HEK293 (cell line): ENCODE results near the gene ATF7IP2.

ENCODE experiments used
- CTCF ChIA-PET: fragments of 350-600 bp; formaldehyde crosslinking; extraction: SDS; loops from one replicate; lab custom pipeline; 2021; ENCODE audit warnings: antibody characterized with exemption; lab: Yijun Ruan, JAX
- POLR2A ChIA-PET: fragments of 300-600 bp; formaldehyde crosslinking; extraction: SDS; loops from one replicate; lab custom pipeline; 2020; ENCODE audit warnings: antibody characterized with exemption, inconsistent platforms; lab: Yijun Ruan, JAX
- H3K27ac ChIP-seq: fragments of 200-500 bp; sonication (Bioruptor generic); 2 replicates; pipeline ENCODE4 v1.5.1; 2014; ENCODE audit warnings: low read depth, low read length, control low read depth, inconsistent platforms; ENCODE audit errors: extremely low read depth
- H3K36me3 ChIP-seq, 2 experiments: fragments of 200-500 bp in 1 of 2; sonication (Bioruptor generic) in 1 of 2; 1 replicate in 1 of 2; 2 replicates in 1 of 2; pipeline ENCODE4 v1.5.1; 2014 to 2017; ENCODE audit warnings: inconsistent platforms in 2 of 2, low read length in 2 of 2; ENCODE audit not compliant: control insufficient read depth in 2 of 2, insufficient read depth in 1 of 2
- H3K4me1 ChIP-seq: fragments of 200-500 bp; sonication (Bioruptor generic); 2 replicates; pipeline ENCODE4 v1.5.1; 2014; ENCODE audit warnings: mild to moderate bottlenecking, low read length, inconsistent platforms; ENCODE audit not compliant: control insufficient read depth, insufficient read depth
- H3K4me3 ChIP-seq: 2 replicates; pipeline ENCODE4 v1.5.1; 2011; ENCODE audit warnings: low read depth, mild to moderate bottlenecking, control low read depth, low read length, moderate library complexity
- H3K9me3 ChIP-seq: fragments of 200-500 bp; sonication (Bioruptor generic); 2 replicates; pipeline ENCODE4 v1.5.1; 2014; ENCODE audit warnings: low read depth, low read length, inconsistent platforms; ENCODE audit not compliant: control insufficient read depth, insufficient read depth
- IKZF3 ChIP-seq: fragments of 450-650 bp; IDR thresholded peaks from 2 replicates; pipeline ENCODE4 v1.5.0; 2018; ENCODE audit warnings: missing biosample characterization, mild to moderate bottlenecking, missing genetic modification characterization, moderate library complexity
- MEIS1 ChIP-seq: sonication (generic); formaldehyde crosslinking; IDR thresholded peaks from 2 replicates; pipeline ENCODE4 v1.8.1; 2022; ENCODE audit warnings: missing genetic modification reagents, mild to moderate bottlenecking, borderline replicate concordance
- REST ChIP-seq: fragments of 450-650 bp; formaldehyde crosslinking; IDR thresholded peaks from 2 replicates; pipeline ENCODE4 v1.5.1; 2016; ENCODE audit warnings: missing biosample characterization, missing genetic modification characterization
- SETDB1 ChIP-seq: IDR thresholded peaks from one replicate; pipeline ENCODE4 v1.6.1; 2017; ENCODE audit warnings: mild to moderate bottlenecking, low read length, moderate library complexity, mixed read lengths; ENCODE audit not compliant: insufficient read length
- SP2 ChIP-seq: fragments of 450-650 bp; formaldehyde crosslinking; IDR thresholded peaks from 2 replicates; pipeline ENCODE4 v1.5.1; 2016; ENCODE audit warnings: missing biosample characterization, missing genetic modification characterization
- ZBTB11 ChIP-seq: fragments of 450-650 bp; formaldehyde crosslinking; conservative IDR thresholded peaks from 2 replicates; pipeline ENCODE4 v1.5.1; 2016; ENCODE audit warnings: low read depth, missing biosample characterization, missing genetic modification characterization
- ZNF132 ChIP-seq: fragments of 450-650 bp; formaldehyde crosslinking; IDR thresholded peaks from 2 replicates; pipeline ENCODE4 v1.5.1; 2017; ENCODE audit warnings: missing biosample characterization, missing genetic modification characterization, borderline replicate concordance
- ZNF280C ChIP-seq: fragments of 450-650 bp; formaldehyde crosslinking; IDR thresholded peaks from 2 replicates; pipeline ENCODE4 v1.5.1; 2016; ENCODE audit warnings: missing biosample characterization, missing genetic modification characterization
- ZNF394 ChIP-seq: fragments of 450-650 bp; formaldehyde crosslinking; IDR thresholded peaks from 2 replicates; pipeline ENCODE4 v1.5.1; 2016; ENCODE audit warnings: missing biosample characterization, missing genetic modification characterization, mild to moderate bottlenecking, moderate library complexity, borderline replicate concordance
- ZNF433 ChIP-seq: fragments of 450-650 bp; formaldehyde crosslinking; IDR thresholded peaks from 2 replicates; pipeline ENCODE4 v1.5.1; 2016; ENCODE audit warnings: missing biosample characterization, missing genetic modification characterization, low read depth
- ZNF521 ChIP-seq: fragments of 450-650 bp; formaldehyde crosslinking; IDR thresholded peaks from 2 replicates; pipeline ENCODE4 v1.5.1; 2017; ENCODE audit warnings: missing biosample characterization, mild to moderate bottlenecking, missing genetic modification characterization
- ZNF549 ChIP-seq: fragments of 450-650 bp; IDR thresholded peaks from 2 replicates; pipeline ENCODE4 v1.5.1; 2018; ENCODE audit warnings: missing biosample characterization, missing genetic modification characterization, mild to moderate bottlenecking, inconsistent platforms, moderate library complexity
- ZNF555 ChIP-seq: fragments of 450-650 bp; formaldehyde crosslinking; conservative IDR thresholded peaks from 2 replicates; pipeline ENCODE4 v1.5.1; 2017; ENCODE audit warnings: missing biosample characterization, mild to moderate bottlenecking, missing genetic modification characterization, inconsistent platforms
- ZNF837 ChIP-seq: fragments of 450-650 bp; formaldehyde crosslinking; IDR thresholded peaks from 2 replicates; pipeline ENCODE4 v1.5.1; 2016; ENCODE audit warnings: missing biosample characterization, missing genetic modification characterization
- TF ChIP-seq, protein P1 (sequence below): fragments of 450-650 bp; formaldehyde crosslinking; IDR thresholded peaks from 2 replicates; pipeline ENCODE4 v1.5.1; 2016; ENCODE audit warnings: missing biosample characterization, missing genetic modification characterization
- TF ChIP-seq, protein P2 (sequence below): fragments of 450-650 bp; formaldehyde crosslinking; IDR thresholded peaks from 2 replicates; pipeline ENCODE4 v1.5.1; 2016; ENCODE audit warnings: missing biosample characterization, missing genetic modification characterization

Gene ATF7IP2

GRCh38 chr16:10367616-10368188 lies 18.2 kb upstream of the ATF7IP2 start (continued):
- TF ChIP-seq, protein P1, sequence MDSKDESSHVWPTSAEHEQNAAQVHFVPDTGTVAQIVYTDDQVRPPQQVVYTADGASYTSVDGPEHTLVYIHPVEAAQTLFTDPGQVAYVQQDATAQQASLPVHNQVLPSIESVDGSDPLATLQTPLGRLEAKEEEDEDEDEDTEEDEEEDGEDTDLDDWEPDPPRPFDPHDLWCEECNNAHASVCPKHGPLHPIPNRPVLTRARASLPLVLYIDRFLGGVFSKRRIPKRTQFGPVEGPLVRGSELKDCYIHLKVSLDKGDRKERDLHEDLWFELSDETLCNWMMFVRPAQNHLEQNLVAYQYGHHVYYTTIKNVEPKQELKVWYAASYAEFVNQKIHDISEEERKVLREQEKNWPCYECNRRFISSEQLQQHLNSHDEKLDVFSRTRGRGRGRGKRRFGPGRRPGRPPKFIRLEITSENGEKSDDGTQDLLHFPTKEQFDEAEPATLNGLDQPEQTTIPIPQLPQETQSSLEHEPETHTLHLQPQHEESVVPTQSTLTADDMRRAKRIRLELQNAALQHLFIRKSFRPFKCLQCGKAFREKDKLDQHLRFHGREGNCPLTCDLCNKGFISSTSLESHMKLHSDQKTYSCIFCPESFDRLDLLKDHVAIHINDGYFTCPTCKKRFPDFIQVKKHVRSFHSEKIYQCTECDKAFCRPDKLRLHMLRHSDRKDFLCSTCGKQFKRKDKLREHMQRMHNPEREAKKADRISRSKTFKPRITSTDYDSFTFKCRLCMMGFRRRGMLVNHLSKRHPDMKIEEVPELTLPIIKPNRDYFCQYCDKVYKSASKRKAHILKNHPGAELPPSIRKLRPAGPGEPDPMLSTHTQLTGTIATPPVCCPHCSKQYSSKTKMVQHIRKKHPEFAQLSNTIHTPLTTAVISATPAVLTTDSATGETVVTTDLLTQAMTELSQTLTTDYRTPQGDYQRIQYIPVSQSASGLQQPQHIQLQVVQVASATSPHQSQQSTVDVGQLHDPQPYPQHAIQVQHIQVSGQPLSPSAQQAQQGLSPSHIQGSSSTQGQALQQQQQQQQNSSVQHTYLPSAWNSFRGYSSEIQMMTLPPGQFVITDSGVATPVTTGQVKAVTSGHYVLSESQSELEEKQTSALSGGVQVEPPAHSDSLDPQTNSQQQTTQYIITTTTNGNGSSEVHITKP (tag by site-specific recombination): no peak
- no peak for TF ChIP-seq ZNF394
- TF ChIP-seq REST (tag by site-specific recombination): no peak
- TF ChIP-seq ZNF433 (tag by site-specific recombination): no peak
- TF ChIP-seq SP2 (tag by site-specific recombination): no peak
- TF ChIP-seq, protein P2, sequence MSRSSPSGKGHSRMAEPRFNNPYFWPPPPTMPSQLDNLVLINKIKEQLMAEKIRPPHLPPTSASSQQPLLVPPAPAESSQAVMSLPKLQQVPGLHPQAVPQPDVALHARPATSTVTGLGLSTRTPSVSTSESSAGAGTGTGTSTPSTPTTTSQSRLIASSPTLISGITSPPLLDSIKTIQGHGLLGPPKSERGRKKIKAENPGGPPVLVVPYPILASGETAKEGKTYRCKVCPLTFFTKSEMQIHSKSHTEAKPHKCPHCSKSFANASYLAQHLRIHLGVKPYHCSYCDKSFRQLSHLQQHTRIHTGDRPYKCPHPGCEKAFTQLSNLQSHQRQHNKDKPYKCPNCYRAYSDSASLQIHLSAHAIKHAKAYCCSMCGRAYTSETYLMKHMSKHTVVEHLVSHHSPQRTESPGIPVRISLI: no peak
- TF ChIP-seq ZNF549 (tag by site-specific recombination): no peak
- no peak for TF ChIP-seq ZNF132 (tag by site-specific recombination)
- TF ChIP-seq, all 188 proteins: peak for 0

- Histone ChIP-seq H3K4me1 (no peaks in the 10 kb centered on the region), H3K27ac (no peak overlapping the region), H3K36me3 (no peaks in the 10 kb centered on the region), H3K9me3 (no peaks in the 10 kb centered on the region), H3K4me3 (no peak overlapping the region)
- ChIA-PET CTCF (interaction anchor here (0.7 to 1.4 kb wide), 3 partner anchors 18 to 141 kb away, joined by 3 read pairs; no protein-coding TSS in a partner anchor), POLR2A (interaction anchor here (1.5 kb wide), 1 partner anchor 17 kb away, joined by 6 read pairs; the partner anchor contains the start of gene ATF7IP2)
- TF ChIP-seq SETDB1: peak; percentile 76
- no peak for TF ChIP-seq ZNF521 (tag by site-specific recombination)
- TF ChIP-seq ZBTB11 (tag by site-specific recombination): no peak
- no peak for TF ChIP-seq ZNF280C
- no peak for TF ChIP-seq MEIS1 (CRISPR knock-in tag)
- TF ChIP-seq IKZF3 (tag by site-specific recombination): no peak
- TF ChIP-seq ZNF555 (tag by site-specific recombination): no peak
- no peak for TF ChIP-seq ZNF837 (tag by site-specific recombination)
Measured at GRCh38 chr16:10368969-10369551, 16.8 kb upstream of the ATF7IP2 start.
